ENCODE measurements around the gene DHX30. TPM values are rescaled to one million over a fixed set of nuclear protein-coding genes. Genes with fewer than 3 reads are reported as not detected.
"Not testable (repeated sequence)": the region's sequence is repeated elsewhere in the genome, so short reads cannot be mapped to it uniquely, and the experiment has no call there.

The DHX30 gene
- total RNA-seq, 4 donors from 2014 or later: 45.7 to 91.1 (median 67.9) TPM

DNA sequence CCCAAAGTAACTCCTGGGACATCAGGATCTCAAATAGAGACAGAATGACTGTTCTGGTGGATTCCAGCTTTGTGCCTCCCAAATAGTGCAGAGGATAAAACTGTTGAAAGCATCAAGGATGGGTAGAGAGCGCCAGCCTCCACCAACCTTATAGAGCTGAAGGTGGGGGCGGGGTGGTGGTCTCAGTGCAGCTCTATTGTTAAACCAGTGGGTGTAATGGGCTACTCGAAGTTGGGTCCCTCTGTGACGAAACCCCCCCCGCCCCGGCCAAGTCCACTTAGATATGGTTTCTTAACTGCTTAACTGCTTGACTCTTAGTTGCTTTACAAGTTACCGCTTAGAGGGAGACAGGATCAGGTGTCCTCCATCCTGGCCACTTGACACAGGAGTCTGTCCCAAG is 22.7 kb downstream of the DHX30 start:
- TF ChIP-seq, protein P1, sequence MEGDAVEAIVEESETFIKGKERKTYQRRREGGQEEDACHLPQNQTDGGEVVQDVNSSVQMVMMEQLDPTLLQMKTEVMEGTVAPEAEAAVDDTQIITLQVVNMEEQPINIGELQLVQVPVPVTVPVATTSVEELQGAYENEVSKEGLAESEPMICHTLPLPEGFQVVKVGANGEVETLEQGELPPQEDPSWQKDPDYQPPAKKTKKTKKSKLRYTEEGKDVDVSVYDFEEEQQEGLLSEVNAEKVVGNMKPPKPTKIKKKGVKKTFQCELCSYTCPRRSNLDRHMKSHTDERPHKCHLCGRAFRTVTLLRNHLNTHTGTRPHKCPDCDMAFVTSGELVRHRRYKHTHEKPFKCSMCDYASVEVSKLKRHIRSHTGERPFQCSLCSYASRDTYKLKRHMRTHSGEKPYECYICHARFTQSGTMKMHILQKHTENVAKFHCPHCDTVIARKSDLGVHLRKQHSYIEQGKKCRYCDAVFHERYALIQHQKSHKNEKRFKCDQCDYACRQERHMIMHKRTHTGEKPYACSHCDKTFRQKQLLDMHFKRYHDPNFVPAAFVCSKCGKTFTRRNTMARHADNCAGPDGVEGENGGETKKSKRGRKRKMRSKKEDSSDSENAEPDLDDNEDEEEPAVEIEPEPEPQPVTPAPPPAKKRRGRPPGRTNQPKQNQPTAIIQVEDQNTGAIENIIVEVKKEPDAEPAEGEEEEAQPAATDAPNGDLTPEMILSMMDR (IDR thresholded peaks at IDR 0.05 in 4 of 5, conservative IDR thresholded peaks at IDR 0.05 in 1 of 5): no peak
- TF ChIP-seq POLR2A (IDR thresholded peaks at IDR 0.05): no peak
- H3K36me3 ChIP-seq: peaks cover 6 to 37% of the 10 kb centered on the region in 2 donors
- ATAC-seq (peak in 1 of 2 donors; percentile 48), DNase-seq (peak in 1 of 2 donors; percentile 27)
- in situ Hi-C loops (cut with MboI; ENCODE audit: low sequenced_read_pairs in 4 of 4): loop anchor here in 2 of 4 donors (5.0 to 10.0 kb wide), 2 partner anchors 327 to 329 kb away; no protein-coding TSS in a partner anchor
- no peaks in the 10 kb centered on the region for H3K27me3 ChIP-seq
- no peaks in the 10 kb centered on the region for H3K9me3 ChIP-seq
- intact Hi-C loops (cut with DNase I; ENCODE audit: low total_unique reads): loop anchor here (1.0 to 10.0 kb wide), 2 partner anchors 165 to 259 kb away; no protein-coding TSS in a partner anchor
- peaks cover 13 to 18% of the 10 kb centered on the region in 2 donors for H3K4me1 ChIP-seq
- H3K27ac ChIP-seq: peak overlapping the region; percentile 86 to 92 (median 89)
- peak overlapping the region; percentile 74 to 95 (median 88) for H3K4me3 ChIP-seq

DNA sequence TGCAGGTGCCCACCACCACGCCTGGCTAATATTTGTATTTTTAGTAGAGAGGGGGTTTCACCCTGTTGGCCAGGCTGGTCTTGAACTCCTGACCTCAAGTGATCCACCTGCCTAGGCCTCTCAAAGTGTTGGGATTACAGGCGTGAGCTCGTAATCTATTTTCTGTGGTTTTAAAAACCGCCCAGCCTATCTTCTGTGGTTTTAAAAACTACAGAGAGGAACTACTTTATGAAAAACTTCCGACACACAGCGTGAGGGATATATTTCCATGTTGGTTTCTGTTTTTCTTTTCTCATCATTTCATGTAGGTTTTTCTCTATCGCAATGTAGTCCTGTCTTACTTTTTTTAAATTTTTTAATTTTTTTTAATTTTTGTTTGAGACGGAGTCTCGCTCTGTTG is 26.5 kb downstream of the DHX30 start:
- H3K4me3 ChIP-seq, H3K27ac ChIP-seq, H3K9me3 ChIP-seq, DNase-seq, H3K27me3 ChIP-seq, ATAC-seq: not testable (repeated sequence)
- Histone ChIP-seq H3K36me3 (peaks cover 7 to 73% of the 10 kb centered on the region in 2 donors), H3K4me1 (peaks cover 13 to 16% of the 10 kb centered on the region in 2 donors)
- in situ Hi-C loops (cut with MboI; ENCODE audit: low sequenced_read_pairs in 4 of 4) (loop anchor here in 2 of 4 donors (5.0 to 10.0 kb wide), 2 partner anchors 323 to 325 kb away; no protein-coding TSS in a partner anchor), intact Hi-C loops (cut with DNase I; ENCODE audit: low total_unique reads) (loop anchor here (10.0 kb wide), 1 partner anchor 255 kb away; no protein-coding TSS in a partner anchor)

DNA sequence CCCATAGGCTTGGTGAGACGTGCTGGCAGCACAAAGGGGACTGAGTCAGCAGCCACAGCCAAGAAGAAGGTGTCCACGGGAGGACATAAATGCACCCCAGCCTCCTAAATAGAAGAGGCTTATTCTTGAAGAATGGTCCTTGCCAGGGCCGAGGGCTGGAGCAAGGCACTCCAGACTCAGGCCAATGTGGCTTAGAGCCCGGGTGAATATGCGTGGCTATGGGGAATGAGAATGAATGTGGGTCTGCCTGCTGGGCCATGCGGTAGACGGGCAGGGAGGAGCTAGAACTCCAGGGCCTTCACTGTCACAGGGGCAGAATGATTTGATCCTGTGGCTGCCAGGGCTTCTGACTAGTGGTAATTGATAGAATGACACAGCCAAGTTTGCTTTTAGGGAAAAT is 34.0 kb downstream of the DHX30 start:
- ATAC-seq (no peak), DNase-seq (no peak)
- H3K4me1 ChIP-seq: no peaks in the 10 kb centered on the region
- H3K9me3 ChIP-seq: no peaks in the 10 kb centered on the region
- intact Hi-C loops (cut with DNase I; ENCODE audit: low total_unique reads) (loop anchor here (1.0 kb wide), 2 partner anchors 153 to 314 kb away; no protein-coding TSS in a partner anchor), in situ Hi-C loops (cut with MboI; ENCODE audit: low sequenced_read_pairs in 4 of 4) (loop anchor here (5.0 to 10.0 kb wide), 5 partner anchors 145 to 318 kb away; no protein-coding TSS in a partner anchor)
- peaks cover 0 to 67% of the 10 kb centered on the region in 2 donors for H3K36me3 ChIP-seq
- H3K27ac ChIP-seq: peak overlapping the region in 1 of 4 donors; percentile 54
- TF ChIP-seq POLR2A (IDR thresholded peaks at IDR 0.05): no peak
- TF ChIP-seq, protein P1 (IDR thresholded peaks at IDR 0.05 in 4 of 5, conservative IDR thresholded peaks at IDR 0.05 in 1 of 5): no peak
- H3K4me3 ChIP-seq: no peak overlapping the region
- H3K27me3 ChIP-seq: no peaks in the 10 kb centered on the region

DNA sequence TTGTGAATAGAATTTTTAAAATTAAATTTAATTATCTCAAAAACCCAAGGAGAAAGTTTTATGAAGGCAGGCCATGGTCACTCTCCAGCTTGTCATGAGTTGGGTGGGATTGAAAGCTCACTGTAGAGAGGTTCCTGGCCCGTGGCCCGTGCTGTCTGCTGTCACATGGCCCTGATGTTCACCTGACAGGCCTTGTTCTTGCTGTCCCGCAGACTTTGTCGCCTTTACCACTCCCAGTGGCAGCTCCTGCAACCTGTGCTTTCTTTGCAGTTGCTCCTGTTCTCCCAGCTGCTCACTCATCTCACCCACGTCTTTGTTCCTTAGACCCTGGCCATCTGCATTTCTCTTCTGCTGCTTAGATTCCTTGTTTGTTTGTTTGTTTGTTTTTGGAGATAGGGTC is 35.6 kb downstream of the DHX30 start:
- H3K27me3 ChIP-seq: no peaks in the 10 kb centered on the region
- TF ChIP-seq, protein P1 (IDR thresholded peaks at IDR 0.05 in 4 of 5, conservative IDR thresholded peaks at IDR 0.05 in 1 of 5): no peak
- TF ChIP-seq POLR2A (IDR thresholded peaks at IDR 0.05): no peak
- peaks cover 0 to 69% of the 10 kb centered on the region in 2 donors for H3K36me3 ChIP-seq
- H3K4me1 ChIP-seq: no peaks in the 10 kb centered on the region
- ATAC-seq (peak in 1 of 2 donors; percentile 21), DNase-seq (no peak)
- H3K4me3 ChIP-seq: no peak overlapping the region
- no peak overlapping the region for H3K27ac ChIP-seq
- H3K9me3 ChIP-seq: no peaks in the 10 kb centered on the region
- in situ Hi-C loops (cut with MboI; ENCODE audit: low sequenced_read_pairs in 4 of 4) (loop anchor here (5.0 to 10.0 kb wide), 5 partner anchors 144 to 316 kb away; no protein-coding TSS in a partner anchor), intact Hi-C loops (cut with DNase I; ENCODE audit: low total_unique reads) (no loop called here)

DNA sequence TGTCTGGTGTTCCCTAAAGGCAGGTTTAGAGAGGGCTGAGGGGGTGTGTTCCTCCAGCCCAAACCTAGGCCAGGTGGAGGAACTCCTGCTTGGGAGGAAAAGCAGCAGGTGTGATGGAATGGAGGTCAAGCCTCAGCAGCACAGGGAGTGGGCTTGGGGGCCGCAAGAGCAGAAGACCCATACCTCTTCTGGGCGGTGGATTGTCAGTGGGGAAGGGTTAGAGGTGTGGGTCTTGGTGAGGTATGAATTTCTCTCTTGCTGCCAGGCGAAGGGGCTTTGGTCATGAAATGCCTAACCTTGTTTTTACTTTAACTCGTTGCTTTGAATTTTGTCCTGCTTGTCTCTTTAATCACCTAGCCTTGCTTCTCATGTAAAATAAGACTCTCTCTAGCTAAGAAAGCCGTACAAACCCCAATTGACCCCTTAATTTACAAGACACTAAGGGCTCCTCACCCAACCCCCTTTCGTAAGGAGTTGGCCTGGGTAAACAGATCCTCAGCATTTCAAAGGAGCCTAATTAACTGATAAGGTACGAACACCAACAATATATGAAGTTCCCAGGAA is 38.9 kb downstream of the DHX30 start:
- H3K27me3 ChIP-seq: no peaks in the 10 kb centered on the region
- in situ Hi-C loops (cut with MboI; ENCODE audit: low sequenced_read_pairs in 4 of 4): no loop called here
- H3K4me1 ChIP-seq: no peaks in the 10 kb centered on the region
- no peak for DNase-seq
- H3K4me3 ChIP-seq: no peak overlapping the region
- intact Hi-C loops (cut with DNase I; ENCODE audit: low total_unique reads): no loop called here
- no peak for ATAC-seq
- TF ChIP-seq, protein P1 (IDR thresholded peaks at IDR 0.05 in 4 of 5, conservative IDR thresholded peaks at IDR 0.05 in 1 of 5): no peak
- no peak for TF ChIP-seq POLR2A (IDR thresholded peaks at IDR 0.05)
- H3K27ac ChIP-seq: peak overlapping the region in 1 of 4 donors; percentile 25
- H3K9me3 ChIP-seq: no peaks in the 10 kb centered on the region
- H3K36me3 ChIP-seq: peaks cover 0 to 71% of the 10 kb centered on the region in 2 donors
